Measurements from ENCODE around the gene GAMT. TPM values are rescaled to one million over a fixed set of nuclear protein-coding genes. Genes with fewer than 3 reads are reported as not detected.

The GAMT gene
- total RNA-seq, 2 donors from 2014 or later: 38.4 to 49.6 TPM

- no peak overlapping the region for H3K4me3 Mint-ChIP-seq
- H3K36me3 Mint-ChIP-seq (ENCODE audit: low read depth): no peaks in the 10 kb centered on the region
- H3K4me3 ChIP-seq (ENCODE audit: low read length): no peak overlapping the region
- no peaks in the 10 kb centered on the region for H3K4me1 Mint-ChIP-seq
- peaks cover 73% of the 10 kb centered on the region for H3K27me3 Mint-ChIP-seq (ENCODE audit: insufficient read depth)
- DNase-seq: no peak
- no peak overlapping the region for H3K27ac ChIP-seq (ENCODE audit: low read depth, low read length)
- peaks cover 68% of the 10 kb centered on the region for H3K27me3 ChIP-seq (ENCODE audit: control insufficient read depth, insufficient read depth, low read length, poor library complexity, severe bottlenecking)
- no peaks in the 10 kb centered on the region for H3K36me3 ChIP-seq (ENCODE audit: control insufficient read depth, insufficient read depth, low read length)
- H3K27ac Mint-ChIP-seq: no peak overlapping the region
- H3K4me1 ChIP-seq (ENCODE audit: control insufficient read depth, insufficient read depth, low read length): no peaks in the 10 kb centered on the region
- no peak overlapping the region for H3K9ac ChIP-seq (ENCODE audit: extremely low read depth, low read length, poor library complexity, severe bottlenecking)
- TF ChIP-seq CTCF (conservative IDR thresholded peaks at IDR 0.05): no peak
- WGBS, 2 experiments (ENCODE audit: insufficient coverage in 1 of 2, insufficient read length in 1 of 2): 87 to 89% methylated on average over 4 to 9 of the region's 9 CpGs
- H3K9me3 ChIP-seq (ENCODE audit: control insufficient read depth, low read length): no peaks in the 10 kb centered on the region
- peaks cover 1% of the 10 kb centered on the region for H3K9me3 Mint-ChIP-seq
Observed at GRCh38 chr19:1447944-1448343, 46.6 kb upstream of the GAMT start.

- Histone ChIP-seq H3K4me3 (ENCODE audit: low read length) (no peak overlapping the region), H3K9me3 (ENCODE audit: control insufficient read depth, low read length) (no peaks in the 10 kb centered on the region), H3K4me1 (ENCODE audit: control insufficient read depth, insufficient read depth, low read length) (no peaks in the 10 kb centered on the region), H3K36me3 (ENCODE audit: control insufficient read depth, insufficient read depth, low read length) (peaks cover 3% of the 10 kb centered on the region), H3K9ac (ENCODE audit: extremely low read depth, low read length, poor library complexity, severe bottlenecking) (no peak overlapping the region), H3K27ac (ENCODE audit: low read depth, low read length) (no peak overlapping the region), H3K27me3 (ENCODE audit: control insufficient read depth, insufficient read depth, low read length, poor library complexity, severe bottlenecking) (peaks cover 63% of the 10 kb centered on the region)
- peaks cover 69% of the 10 kb centered on the region for H3K27me3 Mint-ChIP-seq (ENCODE audit: insufficient read depth)
- peaks cover 3% of the 10 kb centered on the region for H3K36me3 Mint-ChIP-seq (ENCODE audit: low read depth)
- no peak for DNase-seq
- no peaks in the 10 kb centered on the region for H3K4me1 Mint-ChIP-seq
- 20 to 39% methylated on average over 3 to 4 of the region's 4 CpGs for WGBS, 2 experiments (ENCODE audit: insufficient coverage in 1 of 2, insufficient read length in 1 of 2)
- H3K4me3 Mint-ChIP-seq: no peak overlapping the region
- H3K9me3 Mint-ChIP-seq: peaks cover 1% of the 10 kb centered on the region
- no peak overlapping the region for H3K27ac Mint-ChIP-seq
- TF ChIP-seq CTCF (conservative IDR thresholded peaks at IDR 0.05): no peak
Observed at GRCh38 chr19:1447504-1447903, 46.2 kb upstream of the GAMT start.

- peaks cover 9% of the 10 kb centered on the region for H3K36me3 Mint-ChIP-seq (ENCODE audit: low read depth)
- H3K27me3 ChIP-seq (ENCODE audit: control insufficient read depth, insufficient read depth, low read length, poor library complexity, severe bottlenecking): peaks cover 57% of the 10 kb centered on the region
Observed at GRCh38 chr19:1446713-1447481, 45.6 kb upstream of the GAMT start.

More at GRCh38 chr19:1446713-1447481, 45.6 kb upstream of the GAMT start:
- Mint-ChIP-seq H3K4me3 (peak overlapping the region; percentile 54), H3K27ac (no peak overlapping the region), H3K4me1 (no peaks in the 10 kb centered on the region), H3K9me3 (peaks cover 1% of the 10 kb centered on the region), H3K27me3 (ENCODE audit: insufficient read depth) (peaks cover 63% of the 10 kb centered on the region)
- DNase-seq: peak; percentile 84
- H3K36me3 ChIP-seq (ENCODE audit: control insufficient read depth, insufficient read depth, low read length): peaks cover 9% of the 10 kb centered on the region
- 6 to 7% methylated on average over 24 to 63 of the region's 63 CpGs for WGBS, 2 experiments (ENCODE audit: insufficient coverage in 1 of 2, insufficient read length in 1 of 2)
- no peak overlapping the region for H3K27ac ChIP-seq (ENCODE audit: low read depth, low read length)
- H3K4me3 ChIP-seq (ENCODE audit: low read length): peak overlapping the region; percentile 69
- no peak for TF ChIP-seq CTCF (conservative IDR thresholded peaks at IDR 0.05)
- H3K9ac ChIP-seq (ENCODE audit: extremely low read depth, low read length, poor library complexity, severe bottlenecking): no peak overlapping the region
- no peaks in the 10 kb centered on the region for H3K9me3 ChIP-seq (ENCODE audit: control insufficient read depth, low read length)
- no peaks in the 10 kb centered on the region for H3K4me1 ChIP-seq (ENCODE audit: control insufficient read depth, insufficient read depth, low read length)

All from endodermal cell (in vitro differentiated cells).